ENCODE results near the gene C5.
A peak's percentile ranks its signal among the peaks of the same experiment; 100 is the strongest.

DNA sequence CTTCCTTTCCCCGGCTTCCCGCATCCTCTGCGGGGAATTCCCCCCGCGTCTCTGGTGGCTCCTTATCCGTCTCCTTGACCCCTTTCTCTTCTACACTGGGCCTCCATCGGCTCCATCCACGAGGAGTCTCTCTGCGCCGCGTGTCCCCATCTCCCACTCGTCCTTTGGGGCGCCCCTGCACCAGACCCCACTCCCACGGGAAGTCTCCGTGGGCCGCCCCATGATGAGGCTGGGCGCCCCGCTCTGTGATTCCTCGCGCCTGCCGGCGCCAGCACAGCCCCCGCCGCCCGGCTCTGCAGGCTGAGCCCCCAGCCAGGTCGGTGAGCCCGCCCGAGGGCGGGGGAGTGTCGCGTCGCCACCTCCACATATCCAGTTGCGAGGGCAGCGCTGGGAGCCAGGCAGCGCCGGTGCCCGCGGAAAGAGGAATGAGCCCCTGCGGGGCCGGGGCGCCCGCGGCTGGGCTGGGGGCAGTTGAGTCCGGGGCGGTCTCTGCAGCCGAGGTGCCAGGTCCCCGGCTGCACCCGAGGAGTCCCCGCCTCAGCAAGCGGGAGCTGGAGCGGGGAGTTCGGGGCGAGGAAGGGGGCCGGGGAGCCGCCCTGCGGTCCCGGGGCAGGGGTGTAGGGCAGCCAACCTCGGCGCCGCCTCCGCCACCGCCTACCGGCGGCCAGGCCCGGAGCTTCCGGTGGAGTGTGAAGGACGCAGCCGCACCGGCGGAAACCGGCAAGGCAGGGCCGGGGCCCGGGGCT lies 121.4 kb downstream of the C5 start:
- TF ChIP-seq, protein P1, sequence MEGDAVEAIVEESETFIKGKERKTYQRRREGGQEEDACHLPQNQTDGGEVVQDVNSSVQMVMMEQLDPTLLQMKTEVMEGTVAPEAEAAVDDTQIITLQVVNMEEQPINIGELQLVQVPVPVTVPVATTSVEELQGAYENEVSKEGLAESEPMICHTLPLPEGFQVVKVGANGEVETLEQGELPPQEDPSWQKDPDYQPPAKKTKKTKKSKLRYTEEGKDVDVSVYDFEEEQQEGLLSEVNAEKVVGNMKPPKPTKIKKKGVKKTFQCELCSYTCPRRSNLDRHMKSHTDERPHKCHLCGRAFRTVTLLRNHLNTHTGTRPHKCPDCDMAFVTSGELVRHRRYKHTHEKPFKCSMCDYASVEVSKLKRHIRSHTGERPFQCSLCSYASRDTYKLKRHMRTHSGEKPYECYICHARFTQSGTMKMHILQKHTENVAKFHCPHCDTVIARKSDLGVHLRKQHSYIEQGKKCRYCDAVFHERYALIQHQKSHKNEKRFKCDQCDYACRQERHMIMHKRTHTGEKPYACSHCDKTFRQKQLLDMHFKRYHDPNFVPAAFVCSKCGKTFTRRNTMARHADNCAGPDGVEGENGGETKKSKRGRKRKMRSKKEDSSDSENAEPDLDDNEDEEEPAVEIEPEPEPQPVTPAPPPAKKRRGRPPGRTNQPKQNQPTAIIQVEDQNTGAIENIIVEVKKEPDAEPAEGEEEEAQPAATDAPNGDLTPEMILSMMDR (IDR thresholded peaks at IDR 0.05; ENCODE audit: insufficient read depth, low read length) = no peak
- TF ChIP-seq POLR2AphosphoS5 (IDR thresholded peaks at IDR 0.05; ENCODE audit: low read depth) (peak; percentile 44; the same call in 1 of the 2 replicates), GABPA (IDR thresholded peaks at IDR 0.05; ENCODE audit: low read depth) (peak; percentile 76)
